Measurements from ENCODE around the gene APOBR. TPM values are rescaled to one million over a fixed set of nuclear protein-coding genes. Genes with fewer than 3 reads are reported as not detected.

The APOBR gene
- total and polyA plus RNA-seq, 2 of the 13 experiments (the other 11 are each of a cell fraction or from before 2014, with no cell fraction given): 0.03 TPM; not detected in 1

- TF ChIP-seq, protein P1, sequence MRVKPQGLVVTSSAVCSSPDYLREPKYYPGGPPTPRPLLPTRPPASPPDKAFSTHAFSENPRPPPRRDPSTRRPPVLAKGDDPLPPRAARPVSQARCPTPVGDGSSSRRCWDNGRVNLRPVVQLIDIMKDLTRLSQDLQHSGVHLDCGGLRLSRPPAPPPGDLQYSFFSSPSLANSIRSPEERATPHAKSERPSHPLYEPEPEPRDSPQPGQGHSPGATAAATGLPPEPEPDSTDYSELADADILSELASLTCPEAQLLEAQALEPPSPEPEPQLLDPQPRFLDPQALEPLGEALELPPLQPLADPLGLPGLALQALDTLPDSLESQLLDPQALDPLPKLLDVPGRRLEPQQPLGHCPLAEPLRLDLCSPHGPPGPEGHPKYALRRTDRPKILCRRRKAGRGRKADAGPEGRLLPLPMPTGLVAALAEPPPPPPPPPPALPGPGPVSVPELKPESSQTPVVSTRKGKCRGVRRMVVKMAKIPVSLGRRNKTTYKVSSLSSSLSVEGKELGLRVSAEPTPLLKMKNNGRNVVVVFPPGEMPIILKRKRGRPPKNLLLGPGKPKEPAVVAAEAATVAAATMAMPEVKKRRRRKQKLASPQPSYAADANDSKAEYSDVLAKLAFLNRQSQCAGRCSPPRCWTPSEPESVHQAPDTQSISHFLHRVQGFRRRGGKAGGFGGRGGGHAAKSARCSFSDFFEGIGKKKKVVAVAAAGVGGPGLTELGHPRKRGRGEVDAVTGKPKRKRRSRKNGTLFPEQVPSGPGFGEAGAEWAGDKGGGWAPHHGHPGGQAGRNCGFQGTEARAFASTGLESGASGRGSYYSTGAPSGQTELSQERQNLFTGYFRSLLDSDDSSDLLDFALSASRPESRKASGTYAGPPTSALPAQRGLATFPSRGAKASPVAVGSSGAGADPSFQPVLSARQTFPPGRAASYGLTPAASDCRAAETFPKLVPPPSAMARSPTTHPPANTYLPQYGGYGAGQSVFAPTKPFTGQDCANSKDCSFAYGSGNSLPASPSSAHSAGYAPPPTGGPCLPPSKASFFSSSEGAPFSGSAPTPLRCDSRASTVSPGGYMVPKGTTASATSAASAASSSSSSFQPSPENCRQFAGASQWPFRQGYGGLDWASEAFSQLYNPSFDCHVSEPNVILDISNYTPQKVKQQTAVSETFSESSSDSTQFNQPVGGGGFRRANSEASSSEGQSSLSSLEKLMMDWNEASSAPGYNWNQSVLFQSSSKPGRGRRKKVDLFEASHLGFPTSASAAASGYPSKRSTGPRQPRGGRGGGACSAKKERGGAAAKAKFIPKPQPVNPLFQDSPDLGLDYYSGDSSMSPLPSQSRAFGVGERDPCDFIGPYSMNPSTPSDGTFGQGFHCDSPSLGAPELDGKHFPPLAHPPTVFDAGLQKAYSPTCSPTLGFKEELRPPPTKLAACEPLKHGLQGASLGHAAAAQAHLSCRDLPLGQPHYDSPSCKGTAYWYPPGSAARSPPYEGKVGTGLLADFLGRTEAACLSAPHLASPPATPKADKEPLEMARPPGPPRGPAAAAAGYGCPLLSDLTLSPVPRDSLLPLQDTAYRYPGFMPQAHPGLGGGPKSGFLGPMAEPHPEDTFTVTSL (CRISPR knock-in tag; IDR thresholded peaks at IDR 0.05; ENCODE audit: borderline replicate concordance): peak; percentile 55; the same call in 1 of the 2 replicates
- TF ChIP-seq ZNF567 (CRISPR knock-in tag; IDR thresholded peaks at IDR 0.05; ENCODE audit: borderline replicate concordance): no peak
- TF ChIP-seq, protein P2, sequence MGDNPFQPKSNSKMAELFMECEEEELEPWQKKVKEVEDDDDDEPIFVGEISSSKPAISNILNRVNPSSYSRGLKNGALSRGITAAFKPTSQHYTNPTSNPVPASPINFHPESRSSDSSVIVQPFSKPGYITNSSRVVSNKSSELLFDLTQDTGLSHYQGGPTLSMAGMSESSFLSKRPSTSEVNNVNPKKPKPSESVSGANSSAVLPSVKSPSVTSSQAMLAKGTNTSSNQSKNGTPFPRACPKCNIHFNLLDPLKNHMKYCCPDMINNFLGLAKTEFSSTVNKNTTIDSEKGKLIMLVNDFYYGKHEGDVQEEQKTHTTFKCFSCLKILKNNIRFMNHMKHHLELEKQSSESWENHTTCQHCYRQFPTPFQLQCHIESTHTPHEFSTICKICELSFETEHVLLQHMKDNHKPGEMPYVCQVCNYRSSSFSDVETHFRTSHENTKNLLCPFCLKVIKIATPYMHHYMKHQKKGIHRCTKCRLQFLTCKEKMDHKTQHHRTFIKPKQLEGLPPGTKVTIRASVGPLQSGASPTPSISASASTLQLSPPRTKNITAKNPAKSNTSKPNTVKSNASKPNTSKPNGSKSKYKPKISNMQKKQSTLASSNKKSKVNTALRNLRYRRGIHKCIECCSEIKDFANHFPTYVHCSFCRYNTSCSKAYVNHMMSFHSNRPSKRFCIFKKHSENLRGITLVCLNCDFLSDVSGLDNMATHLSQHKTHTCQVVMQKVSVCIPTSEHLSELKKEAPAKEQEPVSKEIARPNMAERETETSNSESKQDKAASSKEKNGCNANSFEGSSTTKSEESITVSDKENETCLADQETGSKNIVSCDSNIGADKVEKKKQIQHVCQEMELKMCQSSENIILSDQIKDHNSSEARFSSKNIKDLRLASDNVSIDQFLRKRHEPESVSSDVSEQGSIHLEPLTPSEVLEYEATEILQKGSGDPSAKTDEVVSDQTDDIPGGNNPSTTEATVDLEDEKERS (CRISPR knock-in tag; IDR thresholded peaks at IDR 0.05): no peak
- peak; percentile 47; the same call in 1 of the 2 replicates for TF ChIP-seq BORCS8-MEF2B (CRISPR knock-in tag; IDR thresholded peaks at IDR 0.05)
- peak; percentile 30; the same call in 1 of the 2 replicates for TF ChIP-seq MYC (CRISPR knock-in tag; IDR thresholded peaks at IDR 0.05; ENCODE audit: borderline replicate concordance)
- peak; percentile 79; the same call in 1 of the 2 replicates for TF ChIP-seq SMYD3 (CRISPR knock-in tag; IDR thresholded peaks at IDR 0.05)
- no peak for TF ChIP-seq STAG1 (CRISPR knock-in tag; IDR thresholded peaks at IDR 0.05)
- TF ChIP-seq U2AF1 (optimal IDR thresholded peaks at IDR 0.05; ENCODE audit: low read depth, low read length): no peak
- no peak; the same call in 1 of the 2 replicates for TF ChIP-seq HNF4G (IDR thresholded peaks at IDR 0.05; ENCODE audit: borderline replicate concordance, low read depth, low read length)
- TF ChIP-seq HNF4G (CRISPR knock-in tag; IDR thresholded peaks at IDR 0.05; ENCODE audit: borderline replicate concordance, low read depth): no peak
- no peak for TF ChIP-seq ZSCAN29 (CRISPR knock-in tag; conservative IDR thresholded peaks at IDR 0.05)
- TF ChIP-seq, protein P3, sequence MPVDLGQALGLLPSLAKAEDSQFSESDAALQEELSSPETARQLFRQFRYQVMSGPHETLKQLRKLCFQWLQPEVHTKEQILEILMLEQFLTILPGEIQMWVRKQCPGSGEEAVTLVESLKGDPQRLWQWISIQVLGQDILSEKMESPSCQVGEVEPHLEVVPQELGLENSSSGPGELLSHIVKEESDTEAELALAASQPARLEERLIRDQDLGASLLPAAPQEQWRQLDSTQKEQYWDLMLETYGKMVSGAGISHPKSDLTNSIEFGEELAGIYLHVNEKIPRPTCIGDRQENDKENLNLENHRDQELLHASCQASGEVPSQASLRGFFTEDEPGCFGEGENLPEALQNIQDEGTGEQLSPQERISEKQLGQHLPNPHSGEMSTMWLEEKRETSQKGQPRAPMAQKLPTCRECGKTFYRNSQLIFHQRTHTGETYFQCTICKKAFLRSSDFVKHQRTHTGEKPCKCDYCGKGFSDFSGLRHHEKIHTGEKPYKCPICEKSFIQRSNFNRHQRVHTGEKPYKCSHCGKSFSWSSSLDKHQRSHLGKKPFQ (CRISPR knock-in tag; IDR thresholded peaks at IDR 0.05; ENCODE audit: insufficient replicate concordance): no peak
- TF ChIP-seq, protein P4, sequence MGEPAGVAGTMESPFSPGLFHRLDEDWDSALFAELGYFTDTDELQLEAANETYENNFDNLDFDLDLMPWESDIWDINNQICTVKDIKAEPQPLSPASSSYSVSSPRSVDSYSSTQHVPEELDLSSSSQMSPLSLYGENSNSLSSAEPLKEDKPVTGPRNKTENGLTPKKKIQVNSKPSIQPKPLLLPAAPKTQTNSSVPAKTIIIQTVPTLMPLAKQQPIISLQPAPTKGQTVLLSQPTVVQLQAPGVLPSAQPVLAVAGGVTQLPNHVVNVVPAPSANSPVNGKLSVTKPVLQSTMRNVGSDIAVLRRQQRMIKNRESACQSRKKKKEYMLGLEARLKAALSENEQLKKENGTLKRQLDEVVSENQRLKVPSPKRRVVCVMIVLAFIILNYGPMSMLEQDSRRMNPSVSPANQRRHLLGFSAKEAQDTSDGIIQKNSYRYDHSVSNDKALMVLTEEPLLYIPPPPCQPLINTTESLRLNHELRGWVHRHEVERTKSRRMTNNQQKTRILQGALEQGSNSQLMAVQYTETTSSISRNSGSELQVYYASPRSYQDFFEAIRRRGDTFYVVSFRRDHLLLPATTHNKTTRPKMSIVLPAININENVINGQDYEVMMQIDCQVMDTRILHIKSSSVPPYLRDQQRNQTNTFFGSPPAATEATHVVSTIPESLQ (CRISPR knock-in tag; conservative IDR thresholded peaks at IDR 0.05): no peak
- TF ChIP-seq KLF13 (CRISPR knock-in tag; IDR thresholded peaks at IDR 0.05): no peak
- no peak for TF ChIP-seq NFE2L2 (IDR thresholded peaks at IDR 0.05; ENCODE audit: low read length)
- no peak for TF ChIP-seq MXD1 (CRISPR knock-in tag; IDR thresholded peaks at IDR 0.05)
Observed at GRCh38 chr16:28528463-28528867, 34.0 kb downstream of the APOBR start (continued).

Data from HepG2 (cell line).